Suprapubic skin (tissue), 4 donors: Measurements from ENCODE around the gene ATP11A.

Source experiments
- CTCF ChIP-seq, 2 donors: fragments of 200-600 bp in 1 of 2; fragments of 450-650 bp in 1 of 2; sonication (generic) in 1 of 2; IDR thresholded peaks; one replicate each; pipeline ENCODE4 v1.5.1; 2016 to 2019; ENCODE audit warnings: antibody characterized with exemption in 2 of 2, mild to moderate bottlenecking in 1 of 2, moderate library complexity in 1 of 2
- EP300 ChIP-seq: sonication (generic); formaldehyde crosslinking; IDR thresholded peaks from one replicate; pipeline ENCODE4 v1.6.1; 2017; ENCODE audit warnings: antibody characterized with exemption
- POLR2A ChIP-seq, 2 donors: fragments of 450-650 bp; IDR thresholded peaks; one replicate each; pipeline ENCODE4 v1.6.1; 2017; ENCODE audit warnings: antibody characterized with exemption in 2 of 2, mild to moderate bottlenecking in 2 of 2, moderate library complexity in 2 of 2
- POLR2AphosphoS5 ChIP-seq, 3 donors: sonication (generic); formaldehyde crosslinking; IDR thresholded peaks; one replicate each; pipeline ENCODE4 v1.6.1; 2017; ENCODE audit warnings: antibody characterized with exemption in 3 of 3

DNA sequence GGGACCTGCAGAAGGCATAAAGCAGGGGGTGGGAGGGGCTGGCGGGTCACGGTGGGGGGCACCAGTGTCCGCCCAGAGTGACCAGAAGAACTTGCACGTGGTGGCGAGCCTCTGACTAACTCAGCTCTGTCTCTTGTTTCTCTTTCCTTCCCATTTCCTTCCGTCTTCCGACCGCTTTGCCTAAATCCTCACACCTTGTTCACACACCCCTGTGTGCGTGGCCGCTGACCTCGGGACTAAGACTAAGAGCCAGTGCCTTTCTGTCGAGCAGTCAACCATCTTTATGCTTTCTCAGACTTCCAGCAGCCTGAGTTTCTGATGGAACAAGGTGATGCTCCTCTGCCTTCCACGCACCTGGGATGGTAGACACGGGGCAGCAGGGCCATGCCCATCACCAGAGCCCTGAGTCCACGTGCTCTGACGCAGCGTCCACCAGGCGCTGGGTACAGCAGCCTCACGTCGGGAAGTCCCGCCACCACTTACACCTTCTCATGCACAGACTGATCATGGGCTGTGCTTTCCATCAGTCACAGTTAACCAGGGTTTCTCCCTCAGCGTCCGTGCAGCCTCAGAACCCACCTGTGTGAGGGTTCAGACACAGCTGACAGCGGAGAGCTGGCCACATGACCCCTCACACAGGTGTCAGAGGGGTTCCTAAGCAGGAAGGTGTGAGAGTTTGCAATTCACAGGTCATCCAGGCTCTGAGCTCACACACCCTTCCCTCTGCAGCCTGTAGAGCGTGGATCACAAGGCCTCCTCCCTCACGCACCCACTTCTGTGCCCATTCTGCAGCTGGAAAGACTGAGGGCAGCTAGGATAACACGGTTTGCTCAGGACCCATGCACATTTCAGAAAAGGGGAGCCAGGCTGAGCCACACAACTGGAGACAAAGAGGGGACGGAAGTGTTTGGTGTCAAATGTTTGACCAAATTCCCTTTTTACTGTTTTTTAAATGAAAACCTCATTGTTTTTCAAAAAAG is 188.4 kb downstream of the ATP11A start:
- TF ChIP-seq CTCF (IDR thresholded peaks at IDR 0.05) (no peak), POLR2A (IDR thresholded peaks at IDR 0.05) (no peak), POLR2AphosphoS5 (IDR thresholded peaks at IDR 0.05) (no peak), EP300 (no peak)
